ACHN (cell line): Measurements from ENCODE around the gene ASH1L.
"Not testable (repeated sequence)": the region's sequence is repeated elsewhere in the genome, so short reads cannot be mapped to it uniquely, and the experiment has no call there.

ENCODE experiments used
- DNase-seq: peaks from one replicate; pipeline ENCODE4 v3.0.0-alpha.2; 2015
- in situ Hi-C: cut with HindIII; loops from 2 replicates; pipeline ENCODE4 v1.10.0; 2017; ENCODE audit warnings: low sequenced_read_pairs, low pct_ligation_motif_present, low pct_unique_long_range_greater_than_20kb

Gene ASH1L

DNA sequence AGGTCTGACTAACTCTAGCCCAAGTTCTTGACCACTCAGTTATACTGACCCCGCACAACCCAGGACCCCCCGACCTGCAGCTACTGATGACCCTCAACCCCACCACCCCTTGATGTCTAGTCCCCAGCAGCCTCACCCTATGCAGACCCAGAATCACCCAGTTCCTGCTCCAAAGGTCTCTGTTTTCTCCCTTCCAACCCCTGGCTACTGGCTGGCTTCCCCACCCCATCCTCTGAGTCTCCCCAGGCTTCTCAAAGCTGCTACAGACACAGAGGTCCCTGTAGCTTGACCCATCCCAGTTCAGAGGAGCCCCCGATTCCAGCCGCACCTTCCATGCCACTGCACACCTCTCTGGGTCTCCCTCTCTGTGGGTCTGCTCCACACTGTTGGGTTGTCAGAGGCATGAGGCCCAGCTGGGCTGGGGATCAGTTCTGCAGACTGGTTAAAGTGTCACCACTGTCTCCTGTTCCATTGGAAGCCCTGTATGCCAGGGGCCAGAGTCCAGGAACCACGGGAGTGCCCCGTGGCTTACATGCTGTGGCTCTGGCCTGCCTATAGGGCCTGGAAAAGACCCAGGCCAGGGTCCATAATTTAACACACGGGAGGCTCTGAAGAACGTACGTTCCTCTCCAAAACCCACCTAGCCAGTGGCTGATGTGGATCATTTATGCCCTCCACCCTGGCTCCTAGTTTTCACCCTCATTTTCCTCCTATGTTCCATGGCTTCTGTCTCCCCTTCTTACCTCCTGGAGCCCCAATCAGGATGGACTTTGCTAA is 261.9 kb downstream of the ASH1L start:
- DNase-seq = no peak
- in situ Hi-C loops = no loop called here

DNA sequence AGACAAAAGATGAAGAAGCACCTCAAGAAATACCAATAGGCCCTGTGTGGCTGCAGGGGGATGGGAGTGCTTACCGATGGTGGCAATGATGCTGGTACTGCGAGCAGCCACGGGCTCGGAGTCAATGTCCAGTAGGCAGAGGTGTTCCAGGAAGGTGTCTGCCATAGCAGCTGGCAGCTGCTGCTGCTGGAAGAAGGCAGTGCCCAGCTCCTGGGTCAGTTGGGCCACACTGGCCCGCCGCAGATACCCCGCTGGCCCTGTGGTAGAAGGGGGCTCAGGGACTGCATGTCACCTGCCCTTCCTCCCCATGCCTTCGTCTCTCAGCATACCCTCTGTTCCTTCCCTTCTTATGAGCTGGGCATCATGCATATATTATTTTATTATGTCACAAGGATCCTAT is 262.6 kb downstream of the ASH1L start:
- in situ Hi-C loops = no loop called here
- no peak for DNase-seq

DNA sequence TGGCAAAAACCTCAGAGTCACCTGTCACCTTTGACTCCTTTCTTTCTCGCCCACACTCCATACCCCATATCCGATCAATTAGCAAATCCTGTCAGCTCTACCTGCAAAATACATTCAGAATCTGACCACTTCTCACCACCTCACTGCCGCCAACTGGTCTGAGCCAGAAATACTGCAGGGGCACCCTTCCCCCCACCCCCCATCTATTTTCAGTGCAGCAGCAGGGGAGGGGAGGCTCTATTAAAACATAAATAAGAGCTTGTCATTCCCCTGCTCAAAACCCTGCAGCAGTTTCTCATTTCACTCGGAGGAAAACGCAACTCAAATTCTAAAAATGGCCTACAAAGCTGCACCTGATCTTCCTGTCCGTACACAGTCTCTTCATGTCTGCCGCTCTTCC is 265.2 kb downstream of the ASH1L start:
- in situ Hi-C loops = no loop called here
- no peak for DNase-seq

DNA sequence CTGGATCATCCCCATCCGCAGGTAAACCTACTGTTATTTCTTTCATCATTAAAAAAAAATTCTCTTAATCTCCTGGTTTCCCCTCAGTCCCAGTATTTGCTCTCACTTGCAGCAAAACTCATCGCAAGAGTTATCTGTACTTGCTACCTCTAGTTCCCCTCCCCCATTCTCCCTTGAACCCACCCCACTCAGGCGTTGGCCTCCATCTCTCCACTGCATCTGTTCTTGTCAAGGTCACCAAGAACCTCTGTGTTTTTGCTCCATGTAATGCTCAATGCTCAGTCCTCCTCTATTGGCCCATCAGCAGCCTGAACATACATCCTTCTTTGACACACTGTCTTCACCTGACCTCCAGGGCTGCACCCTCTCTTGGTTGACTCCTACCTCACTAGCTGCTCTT is 265.9 kb downstream of the ASH1L start:
- in situ Hi-C loops = no loop called here
- no peak for DNase-seq

DNA sequence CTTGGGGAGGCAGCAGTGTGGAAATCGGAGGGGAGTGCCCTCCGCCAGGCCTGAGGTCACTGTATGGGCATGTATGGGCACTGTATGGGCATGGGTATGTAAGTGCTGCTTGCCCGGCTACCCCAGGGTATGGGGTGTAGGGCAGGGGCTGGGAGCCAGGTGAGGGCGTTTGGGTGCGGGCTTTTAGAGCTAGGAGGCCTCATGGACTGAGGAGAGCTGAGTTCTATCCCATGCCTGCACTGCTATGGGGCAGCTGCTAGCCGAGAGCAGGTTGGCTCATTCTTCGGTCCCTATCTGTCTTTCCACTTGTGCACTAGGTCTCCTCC is 266.7 kb downstream of the ASH1L start:
- in situ Hi-C loops = no loop called here
- DNase-seq = no peak

DNA sequence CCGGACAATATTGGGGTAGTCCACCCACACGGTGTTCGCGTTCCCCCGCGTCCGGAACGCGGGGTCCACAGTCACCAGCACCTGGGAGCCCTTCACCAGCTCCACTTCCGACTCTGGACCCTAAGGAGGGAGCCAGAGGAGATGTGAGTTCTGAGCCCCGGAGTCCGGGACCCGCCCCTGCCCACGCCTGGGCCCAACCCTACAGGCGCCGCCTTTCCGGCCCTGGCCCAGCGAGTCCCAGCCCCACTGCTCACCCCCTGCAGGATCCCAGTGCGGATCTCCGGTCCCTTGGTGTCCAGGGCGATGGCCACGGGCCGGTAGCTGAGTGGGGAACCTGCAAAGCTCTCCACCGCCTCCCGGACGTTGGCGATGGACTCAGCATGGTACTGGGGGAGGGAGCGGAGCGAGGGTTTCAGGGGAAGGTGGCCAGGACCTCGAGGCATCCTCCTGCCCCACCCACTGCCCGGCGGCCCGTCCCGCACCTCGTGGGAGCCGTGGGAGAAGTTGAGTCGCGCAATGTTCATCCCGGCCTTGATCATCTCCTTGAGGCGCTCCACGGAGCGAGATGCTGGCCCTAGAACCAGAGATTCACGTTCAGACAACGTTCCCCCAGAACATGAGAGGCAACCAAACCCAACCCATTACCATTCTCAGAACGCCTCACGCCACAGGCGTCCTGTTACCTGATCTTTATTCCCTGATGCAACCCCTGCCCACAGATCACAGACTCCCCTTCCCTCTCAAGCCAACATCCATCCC is 267.2 kb downstream of the ASH1L start:
- no peak for DNase-seq
- in situ Hi-C loops = no loop called here

DNA sequence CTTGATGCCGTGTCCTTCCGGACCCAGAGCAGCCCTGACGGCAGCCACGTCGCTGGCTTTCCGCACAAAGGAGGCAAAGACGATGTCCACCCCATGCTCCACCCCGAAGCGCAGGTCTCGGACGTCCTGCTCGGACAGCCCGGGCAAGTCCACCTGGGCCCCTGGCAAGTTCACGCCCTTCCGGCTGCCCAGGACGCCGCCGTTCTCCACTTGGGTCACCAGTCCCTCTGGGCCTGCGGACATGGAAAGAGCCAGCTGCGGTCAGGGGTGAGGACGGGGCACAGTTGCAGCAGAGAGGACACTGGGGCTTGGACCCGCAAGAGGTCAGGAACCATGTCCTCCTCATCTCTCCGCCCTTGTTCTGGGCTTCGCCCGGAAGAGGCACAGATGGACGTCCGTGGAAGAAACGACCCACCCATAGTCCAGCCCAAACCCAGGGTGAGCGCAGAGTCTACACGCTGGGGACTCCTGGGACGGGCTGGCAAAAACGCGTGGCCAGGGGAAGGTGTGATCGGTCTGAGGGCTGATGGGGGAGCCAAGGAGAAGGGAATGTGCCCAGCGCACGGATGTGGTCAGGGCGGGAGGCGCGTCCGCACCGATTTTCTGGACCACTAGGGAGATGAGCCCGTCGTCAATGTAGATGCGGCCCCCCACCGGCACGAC is 268.0 kb downstream of the ASH1L start:
- DNase-seq = no peak
- in situ Hi-C loops = no loop called here

DNA sequence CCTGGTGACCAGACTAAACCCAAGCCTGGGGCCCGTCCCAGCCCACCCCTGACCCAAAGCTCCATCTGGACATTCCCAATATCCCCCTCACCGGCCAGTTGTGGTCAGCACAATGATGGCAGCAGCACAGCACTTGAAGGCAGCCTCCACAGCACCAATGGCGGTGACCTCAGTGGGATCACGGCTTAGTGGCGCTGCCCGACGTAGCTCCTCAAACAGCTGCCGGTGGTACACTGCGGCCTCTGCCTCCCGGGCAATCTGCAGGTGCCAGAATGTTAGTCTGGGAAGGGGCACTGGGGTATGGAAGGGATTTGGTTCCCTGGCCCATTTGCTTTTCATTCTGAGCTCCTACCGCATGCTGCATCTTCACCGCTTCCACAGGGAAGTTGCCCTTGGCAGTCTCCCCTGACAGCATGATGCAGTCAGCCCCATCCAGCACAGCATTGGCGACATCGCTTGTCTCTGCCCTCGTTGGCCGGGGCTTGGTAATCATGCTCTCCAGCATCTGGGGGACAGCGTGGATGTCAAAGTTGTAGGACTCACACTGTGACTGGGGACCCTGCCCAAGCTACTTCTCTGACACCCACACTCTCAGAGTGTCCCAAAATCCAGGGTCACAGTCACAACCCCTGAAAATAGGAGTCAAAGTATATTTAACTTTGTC is 269.4 kb downstream of the ASH1L start:
- in situ Hi-C loops = no loop called here
- DNase-seq = no peak

DNA sequence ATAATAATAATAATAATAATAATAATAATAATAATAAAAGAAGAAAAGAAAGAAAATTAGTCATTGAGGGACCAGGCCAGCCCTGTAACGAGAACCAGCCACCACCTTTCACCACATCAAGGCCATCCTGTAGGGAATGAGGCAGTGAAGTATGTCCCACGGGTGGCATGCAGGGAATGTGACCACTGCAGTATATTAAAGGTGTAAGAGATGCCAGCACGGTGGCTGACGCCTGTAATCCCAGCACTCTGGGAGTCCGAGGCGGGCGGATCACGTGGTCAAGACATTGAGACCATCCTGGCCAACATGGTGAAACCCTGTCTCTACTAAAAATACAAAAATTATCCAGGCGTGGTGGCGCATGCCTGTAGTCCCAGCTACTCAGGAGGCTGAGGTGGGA is 271.6 kb downstream of the ASH1L start:
- in situ Hi-C loops, DNase-seq: not testable (repeated sequence)

DNA sequence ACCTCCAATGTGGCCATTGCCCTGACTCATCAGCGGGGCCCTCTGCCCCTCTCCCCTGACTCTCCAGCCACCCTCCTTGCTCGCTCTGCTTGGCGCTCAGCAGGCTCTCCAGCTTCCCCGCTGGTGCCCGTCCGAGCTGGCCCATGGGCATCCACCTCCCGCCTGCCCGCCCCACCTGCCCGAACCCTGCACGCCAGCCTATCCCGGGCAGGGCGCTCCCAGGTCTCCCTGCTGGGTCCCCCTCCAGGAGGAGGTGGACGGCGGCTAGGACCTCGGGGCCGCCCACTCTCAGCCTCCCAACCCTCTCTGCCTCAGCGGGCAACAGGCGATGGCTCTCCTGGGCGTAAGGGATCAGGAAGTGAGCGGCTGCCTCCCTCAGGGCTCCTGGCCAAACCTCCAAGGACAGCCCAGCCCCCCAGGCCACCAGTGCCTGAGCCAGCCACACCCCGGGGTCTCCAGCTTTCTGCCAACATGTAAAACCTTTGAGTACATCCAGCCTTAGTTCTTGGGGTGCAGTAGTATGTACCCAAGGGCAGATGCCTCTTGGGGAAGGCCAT is 274.5 kb downstream of the ASH1L start:
- DNase-seq = no peak
- in situ Hi-C loops = no loop called here

DNA sequence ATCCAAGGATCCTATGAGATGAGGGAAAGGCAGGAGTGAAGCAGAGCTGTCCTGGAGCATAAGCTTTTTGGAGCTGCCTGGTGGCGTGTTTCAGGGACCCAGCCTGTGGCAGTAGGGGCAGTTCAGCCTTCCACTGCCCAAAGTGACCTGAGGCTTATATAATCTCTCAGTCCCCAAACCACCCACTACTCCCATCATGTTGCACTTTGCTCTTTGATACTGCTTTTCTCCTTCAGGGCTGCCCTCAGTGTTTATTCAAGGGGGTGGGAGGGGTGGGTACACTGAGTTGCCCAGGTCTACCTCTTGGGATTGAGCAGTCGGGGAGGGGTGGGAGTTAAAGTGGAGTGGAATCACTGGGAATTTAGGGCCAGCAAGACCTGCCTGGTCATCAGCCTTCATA is 276.1 kb downstream of the ASH1L start:
- in situ Hi-C loops = no loop called here

DNA sequence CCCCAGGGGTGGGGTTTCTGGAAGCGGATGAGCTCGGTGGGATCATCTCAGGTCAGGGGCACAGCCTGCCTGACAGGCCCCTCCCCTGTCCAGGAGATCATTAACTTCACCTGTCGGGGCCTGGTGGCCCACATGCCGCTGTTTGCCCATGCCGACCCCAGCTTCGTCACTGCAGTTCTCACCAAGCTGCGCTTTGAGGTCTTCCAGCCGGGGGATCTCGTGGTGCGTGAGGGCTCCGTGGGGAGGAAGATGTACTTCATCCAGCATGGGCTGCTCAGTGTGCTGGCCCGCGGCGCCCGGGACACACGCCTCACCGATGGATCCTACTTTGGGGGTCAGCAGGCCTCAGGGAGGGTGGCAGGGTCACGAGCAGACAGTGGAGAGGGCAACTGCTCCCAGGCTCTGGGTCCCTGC is 277.0 kb downstream of the ASH1L start:
- no peak for DNase-seq
- in situ Hi-C loops = no loop called here

More for the DNA sequence above, 276.1 kb downstream of the ASH1L start:
- DNase-seq = no peak
